DMS 273 (cell line): Measurements from ENCODE around the gene GPR183.

Source experiments
- DNase-seq: peaks from one replicate; lab custom pipeline; 2025; ENCODE audit not compliant: unreplicated experiment; lab: John Stamatoyannopoulos, UW

Gene GPR183, protein sequence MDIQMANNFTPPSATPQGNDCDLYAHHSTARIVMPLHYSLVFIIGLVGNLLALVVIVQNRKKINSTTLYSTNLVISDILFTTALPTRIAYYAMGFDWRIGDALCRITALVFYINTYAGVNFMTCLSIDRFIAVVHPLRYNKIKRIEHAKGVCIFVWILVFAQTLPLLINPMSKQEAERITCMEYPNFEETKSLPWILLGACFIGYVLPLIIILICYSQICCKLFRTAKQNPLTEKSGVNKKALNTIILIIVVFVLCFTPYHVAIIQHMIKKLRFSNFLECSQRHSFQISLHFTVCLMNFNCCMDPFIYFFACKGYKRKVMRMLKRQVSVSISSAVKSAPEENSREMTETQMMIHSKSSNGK

DNA sequence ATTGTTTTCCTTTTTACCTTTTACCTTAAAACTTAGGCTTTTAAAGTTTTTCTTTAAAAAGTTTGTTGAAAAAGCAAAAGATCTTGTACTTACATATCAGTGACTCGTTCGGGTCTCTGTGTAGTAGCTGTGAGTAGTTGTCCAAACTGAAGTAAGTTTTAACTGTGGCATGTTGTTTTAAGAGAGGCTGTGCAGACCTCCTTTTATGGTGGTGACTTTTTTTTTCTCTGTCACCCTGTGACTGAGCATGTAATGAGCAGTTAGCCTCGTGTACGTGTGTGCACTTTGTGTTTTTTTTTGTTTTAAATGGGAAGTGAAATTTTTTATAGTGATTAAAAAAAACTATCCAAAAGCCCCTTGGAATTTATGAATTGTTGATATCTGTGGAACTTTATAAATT lies at the start of gene GPR183:
Gene GPR183 (minus strand): TSS at position 153 of the 400 bp plus-strand sequence. CDS start 11,254 bp downstream, outside the sequence.
- no peak for DNase-seq

DNA sequence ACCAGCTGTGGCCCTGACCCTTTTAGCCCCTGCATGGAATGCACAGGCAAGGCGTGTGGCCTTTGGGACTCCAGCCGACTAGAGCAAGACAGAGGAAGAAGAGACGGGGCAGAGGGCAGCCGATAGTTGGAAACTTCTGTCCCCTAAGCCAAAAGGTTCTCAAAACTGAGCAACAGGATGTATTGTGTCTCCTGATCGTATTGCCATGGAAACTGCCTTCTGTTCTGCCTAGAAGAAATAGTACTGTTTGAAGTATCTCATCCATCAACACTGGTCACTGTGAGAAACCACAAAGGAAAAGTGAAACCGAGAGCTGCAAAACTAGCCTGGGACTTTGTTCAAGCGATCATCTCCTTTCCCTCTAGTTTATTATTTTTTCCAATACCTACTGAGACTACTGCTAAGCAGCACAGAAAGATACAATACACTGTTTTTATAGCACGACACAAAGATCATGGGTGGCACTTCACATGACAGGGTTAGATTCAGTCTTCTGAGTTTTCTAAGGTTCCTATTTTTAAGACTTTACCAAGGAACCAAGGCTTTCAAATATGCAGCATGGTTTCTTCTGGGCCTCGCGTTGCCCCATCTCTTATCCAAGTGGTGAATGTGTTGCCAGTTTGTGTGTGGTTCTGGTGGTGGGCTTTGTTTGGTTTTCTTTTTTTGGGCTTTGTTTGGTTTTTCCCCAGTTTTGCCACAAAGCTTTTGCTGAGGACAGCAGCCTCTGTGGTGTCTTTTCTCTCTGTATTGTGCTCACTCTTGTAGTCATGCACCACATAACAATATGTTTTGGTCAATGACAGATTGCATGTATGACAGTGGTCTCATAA lies 49.3 kb upstream of the GPR183 start:
- no peak for DNase-seq

DNA sequence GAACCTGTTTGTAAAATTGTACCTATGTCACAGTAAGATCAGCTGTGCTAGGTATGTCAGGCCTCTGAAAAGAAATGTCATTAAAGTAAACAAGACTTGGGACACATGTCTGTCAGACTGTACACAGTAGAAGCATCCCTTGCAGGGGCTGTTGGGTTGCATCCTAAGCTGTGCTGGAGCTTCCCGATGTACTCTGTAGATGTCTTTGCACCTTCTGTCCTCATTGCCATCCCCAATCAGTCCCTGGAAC lies 48.7 kb upstream of the GPR183 start:
- DNase-seq = no peak

DNA sequence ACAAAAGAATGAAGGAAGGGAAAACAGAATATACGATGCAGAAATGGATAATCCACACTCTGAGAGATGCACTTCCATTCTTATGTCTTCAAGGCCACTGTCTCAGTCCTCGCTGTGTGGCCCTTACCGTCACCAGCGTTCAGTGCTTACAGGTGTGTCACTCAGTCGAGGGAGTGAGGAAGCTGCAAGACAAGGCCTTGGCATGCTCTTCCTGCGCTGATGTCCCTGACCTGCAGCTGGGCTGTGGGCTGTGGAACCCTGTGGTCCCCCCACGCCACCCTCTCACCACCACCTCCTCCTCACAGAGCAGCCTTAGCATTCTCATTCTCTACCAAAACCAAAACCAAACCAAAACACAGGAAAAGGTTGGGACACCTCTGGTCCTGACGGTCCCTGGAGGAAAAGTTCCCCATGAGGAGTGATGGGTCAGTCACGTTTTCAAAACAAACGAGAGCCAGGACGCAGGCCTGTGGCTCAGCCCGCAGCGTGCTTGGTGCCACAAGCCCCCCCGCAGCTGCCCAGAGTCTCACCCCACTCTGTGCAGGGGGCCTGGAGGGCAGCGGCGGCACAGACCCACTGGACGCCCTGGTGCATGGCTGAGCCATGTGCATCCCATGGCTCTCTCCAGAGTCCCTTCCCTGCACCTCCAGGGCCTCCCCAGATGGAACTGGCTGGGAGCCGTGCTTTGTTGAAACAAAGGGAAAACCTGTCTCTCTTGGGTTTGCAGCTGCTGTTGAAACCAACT lies 48.2 kb upstream of the GPR183 start:
- no peak for DNase-seq

DNA sequence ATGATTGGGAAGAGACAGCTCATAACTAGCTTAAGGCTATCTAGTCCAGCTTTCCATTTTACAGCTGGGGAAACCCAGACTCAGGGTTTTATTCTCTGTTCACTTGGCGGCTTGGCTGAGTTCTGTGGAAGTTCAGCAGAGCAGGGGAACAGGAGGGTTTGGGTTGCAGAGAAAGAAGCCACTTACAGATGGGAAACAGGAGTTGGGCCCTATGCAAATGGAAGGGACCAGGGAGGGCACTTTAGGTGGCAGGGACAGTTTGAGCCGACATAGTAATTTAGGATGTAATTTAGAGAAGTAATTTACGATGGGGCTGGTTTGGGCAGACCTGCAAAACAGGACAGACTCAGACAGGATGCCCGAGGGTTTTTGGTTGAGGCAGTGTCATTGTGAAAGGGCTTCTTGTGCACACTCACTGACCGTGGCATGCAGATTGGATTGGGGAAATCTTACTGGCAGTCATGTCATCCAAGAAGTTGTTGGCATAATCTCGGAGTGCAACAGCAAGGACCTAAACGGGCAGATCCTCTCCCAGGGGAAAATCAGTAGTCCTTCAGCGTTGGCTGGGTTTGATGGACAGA lies 47.3 kb upstream of the GPR183 start:
- no peak for DNase-seq

DNA sequence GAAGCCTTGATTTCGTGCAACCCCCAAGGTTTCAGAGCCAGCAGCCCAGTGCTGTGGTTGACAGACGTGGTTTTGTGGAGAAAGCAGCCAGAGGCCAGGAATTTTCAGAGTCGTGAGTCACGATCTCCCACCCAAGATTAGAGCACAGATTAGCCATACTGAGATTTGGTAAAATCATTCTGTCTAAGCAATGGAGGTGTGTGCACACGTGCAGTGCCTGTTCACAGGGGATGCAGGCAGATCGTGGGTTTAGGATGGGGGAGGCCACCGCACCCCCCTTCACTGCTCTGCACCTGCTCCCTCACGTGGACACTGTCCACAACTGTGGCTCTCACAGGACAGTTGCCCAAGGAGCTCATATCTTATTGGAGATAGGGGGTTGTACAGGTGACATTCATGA lies 46.6 kb upstream of the GPR183 start:
- DNase-seq = no peak

DNA sequence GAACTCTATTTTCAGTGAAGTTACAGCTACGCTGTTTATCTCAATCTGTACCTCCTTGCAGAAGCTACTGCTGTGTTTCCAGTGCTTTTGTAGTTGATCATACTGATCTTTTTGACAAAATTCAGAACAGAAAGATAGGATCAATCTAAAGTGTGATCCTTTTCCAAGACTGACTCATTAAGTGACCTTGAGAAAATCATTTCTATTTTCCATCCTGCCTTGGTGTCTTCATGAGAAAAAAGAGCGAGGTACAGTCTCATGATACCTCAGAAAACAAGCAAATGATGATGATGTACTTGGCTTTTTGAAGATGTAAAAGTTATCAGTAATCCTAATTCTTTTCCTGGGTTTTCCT lies 46.0 kb upstream of the GPR183 start:
- no peak for DNase-seq

DNA sequence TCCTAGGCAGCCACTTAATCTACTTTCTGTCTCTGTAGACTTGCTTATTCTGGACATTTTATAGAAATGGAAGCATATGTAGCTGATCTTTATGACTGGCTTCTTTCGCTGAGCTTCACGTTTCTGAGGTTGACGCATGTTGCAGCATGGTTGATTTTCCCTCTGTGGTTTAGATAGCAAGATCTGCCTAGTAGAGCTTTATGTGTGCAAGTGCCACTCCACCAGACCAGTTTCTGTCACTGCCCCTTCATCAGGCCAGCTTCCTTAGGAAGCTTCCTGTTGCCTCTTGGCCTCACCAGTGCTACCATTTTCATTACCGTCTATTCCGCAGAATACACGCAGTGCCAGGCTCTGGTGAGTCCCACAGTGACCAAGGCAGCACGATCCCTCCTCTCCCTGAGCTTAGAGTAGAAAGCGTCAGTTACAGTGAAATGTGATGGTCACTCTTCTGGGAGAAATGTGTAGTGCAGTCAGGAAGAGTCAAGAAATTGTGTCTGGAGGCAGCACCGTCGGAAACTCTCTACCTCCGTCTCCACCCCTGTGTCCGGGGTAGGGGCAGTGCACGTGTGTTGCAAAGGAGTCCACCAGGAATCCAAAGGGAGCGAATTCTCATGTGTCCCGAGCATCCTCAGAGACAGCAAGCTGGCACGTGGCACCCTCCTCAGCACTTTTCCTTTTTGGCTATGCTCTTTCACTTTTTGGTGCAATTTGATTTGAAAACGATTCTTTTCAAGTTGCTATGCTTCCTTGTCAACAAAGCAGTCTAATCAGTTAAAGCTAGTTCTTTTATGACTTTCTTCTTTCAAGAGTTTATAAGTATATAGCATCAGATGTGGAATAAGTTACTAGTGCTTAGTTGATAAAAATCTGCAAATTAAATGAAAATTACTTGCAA lies 45.4 kb upstream of the GPR183 start:
- no peak for DNase-seq

DNA sequence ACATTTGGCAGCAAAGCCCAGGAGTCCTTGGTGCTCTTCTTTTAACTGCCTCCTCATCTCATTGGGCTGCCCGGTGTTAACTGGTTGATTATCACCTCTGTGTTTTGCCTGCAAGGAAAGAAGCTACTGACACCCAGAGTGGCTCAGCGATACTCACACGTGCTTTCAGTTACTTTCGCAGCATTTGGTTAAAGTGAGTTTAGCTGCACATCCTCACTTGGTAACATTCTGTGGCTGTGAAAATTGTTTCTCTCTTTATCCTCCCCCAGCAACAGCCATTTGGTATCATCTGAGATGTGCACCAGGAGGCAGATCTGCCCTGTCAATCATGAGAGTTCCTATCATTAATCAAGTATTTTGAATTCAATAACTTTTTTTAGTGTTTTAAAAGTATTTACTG lies 44.6 kb upstream of the GPR183 start:
- DNase-seq = no peak

DNA sequence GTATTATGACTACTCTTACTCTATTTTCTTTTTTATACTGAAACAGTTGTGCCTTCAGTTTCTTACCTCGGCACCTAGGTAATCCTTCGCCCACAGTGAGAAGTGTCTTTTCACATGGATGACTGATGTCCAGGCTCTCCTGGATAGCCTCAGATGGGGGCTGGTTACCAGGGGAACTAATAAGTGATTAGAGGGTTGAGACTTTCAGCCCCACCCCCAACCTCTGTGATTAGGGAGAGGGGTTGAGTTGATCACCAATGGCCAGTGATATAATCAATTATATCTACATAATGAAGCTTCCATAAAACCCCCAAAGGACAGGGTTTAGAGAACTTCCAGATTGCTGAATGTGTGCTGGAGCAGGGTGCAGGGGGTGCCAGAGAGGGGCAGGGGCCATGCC lies 43.0 kb upstream of the GPR183 start:
- no peak for DNase-seq

DNA sequence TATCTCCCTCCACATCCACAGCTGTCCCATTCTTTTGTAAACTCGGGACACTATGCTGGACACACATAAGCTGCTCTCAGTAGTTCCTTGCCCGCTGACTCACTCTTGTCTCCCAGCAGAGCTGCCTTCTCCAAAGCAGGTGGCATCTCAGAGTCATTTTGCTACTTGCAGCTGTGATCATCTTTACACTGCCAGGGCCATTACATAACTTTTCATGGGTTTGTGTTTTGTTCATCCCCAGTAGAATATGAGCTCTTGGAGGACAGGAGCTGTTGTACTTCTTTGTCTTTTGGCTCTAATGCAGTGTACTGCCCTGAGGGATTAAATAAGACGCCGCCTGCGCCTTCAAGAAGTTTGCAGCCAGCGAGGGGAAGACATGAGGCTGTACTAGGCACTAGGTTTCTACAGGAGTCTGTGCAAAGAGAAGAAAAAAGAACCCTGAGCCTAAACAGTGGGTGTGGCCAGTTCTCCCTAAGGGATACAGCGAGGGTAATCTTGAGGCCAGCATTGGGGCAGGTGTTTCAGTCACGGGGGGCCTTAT lies 40.8 kb upstream of the GPR183 start:
- no peak for DNase-seq

DNA sequence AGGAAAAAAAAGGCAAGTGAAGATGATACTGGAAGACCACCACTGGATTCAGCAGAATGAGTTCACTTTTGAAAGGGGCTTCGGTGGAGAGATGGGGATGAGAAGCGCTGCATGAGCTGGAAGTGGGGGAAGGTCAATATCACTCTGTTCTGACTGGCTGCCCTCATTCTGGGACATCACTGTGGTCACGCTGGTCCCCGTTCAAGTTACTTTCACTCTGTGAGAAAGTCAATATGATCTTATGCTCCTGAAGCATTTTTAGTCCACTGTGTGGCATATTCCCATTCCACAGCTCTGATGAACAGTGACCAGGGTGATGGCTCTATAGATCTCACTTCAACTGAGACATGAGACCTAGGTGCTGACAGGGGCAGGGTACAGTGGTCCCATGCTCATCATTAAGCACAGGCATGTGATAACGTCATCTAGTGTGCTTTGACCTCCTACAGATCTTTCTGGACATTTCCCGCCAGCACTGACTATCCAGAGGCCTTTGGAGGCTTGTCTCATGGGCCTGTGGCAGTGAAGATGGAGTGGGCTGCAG lies 40.2 kb upstream of the GPR183 start:
- DNase-seq = no peak

DNA sequence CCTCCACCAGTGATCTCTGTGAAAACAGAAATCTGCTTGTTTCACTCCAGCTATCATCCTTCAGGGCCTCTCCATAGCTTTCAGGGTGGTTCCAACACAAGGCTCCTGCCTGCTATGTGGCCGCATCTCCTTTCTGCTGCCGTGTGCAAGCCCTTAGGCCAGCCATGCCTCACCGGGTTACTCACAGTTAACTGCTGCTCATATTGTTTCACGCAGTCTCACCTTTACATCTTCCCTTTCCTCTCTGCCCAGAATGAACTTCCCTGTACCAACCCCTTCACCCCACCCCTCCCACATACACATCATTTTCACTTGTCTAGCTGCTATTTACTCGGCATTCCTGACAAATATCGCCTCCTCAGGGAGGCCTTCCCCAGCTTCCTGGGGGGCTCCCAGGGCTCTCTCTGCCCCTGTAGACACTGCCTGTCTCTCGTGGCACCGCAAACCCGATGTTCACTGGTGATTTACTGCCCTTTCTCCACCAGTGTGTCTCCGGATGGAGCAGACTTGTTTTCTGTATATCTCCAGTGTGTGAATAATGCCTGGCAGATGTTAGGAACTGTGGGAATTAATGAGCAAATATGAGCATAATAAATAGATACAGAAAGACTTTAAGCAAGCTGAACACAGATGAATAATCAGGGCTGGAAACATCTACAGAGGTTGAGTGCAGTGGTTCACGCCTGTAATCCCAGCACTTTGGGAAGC lies 39.3 kb upstream of the GPR183 start:
- no peak for DNase-seq

DNA sequence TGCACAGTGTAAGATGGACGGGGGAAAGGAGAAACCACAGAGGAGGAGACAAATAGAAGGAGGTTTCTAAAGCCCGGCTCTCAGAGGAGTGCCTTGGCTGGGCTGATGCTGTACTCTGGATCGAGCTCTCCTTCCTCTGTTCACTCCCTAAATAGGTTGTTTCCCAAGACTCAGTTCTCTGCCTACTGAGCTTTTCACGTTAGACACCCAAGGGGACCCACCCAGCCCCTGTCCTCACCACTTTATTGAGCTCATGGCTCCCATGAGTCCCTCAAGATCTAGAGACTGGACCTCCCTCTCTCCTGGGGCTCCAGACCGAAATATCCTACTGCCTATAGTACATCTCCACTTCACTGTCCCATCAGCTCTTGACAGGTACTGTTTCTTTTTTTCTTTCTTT lies 38.1 kb upstream of the GPR183 start:
- no peak for DNase-seq

DNA sequence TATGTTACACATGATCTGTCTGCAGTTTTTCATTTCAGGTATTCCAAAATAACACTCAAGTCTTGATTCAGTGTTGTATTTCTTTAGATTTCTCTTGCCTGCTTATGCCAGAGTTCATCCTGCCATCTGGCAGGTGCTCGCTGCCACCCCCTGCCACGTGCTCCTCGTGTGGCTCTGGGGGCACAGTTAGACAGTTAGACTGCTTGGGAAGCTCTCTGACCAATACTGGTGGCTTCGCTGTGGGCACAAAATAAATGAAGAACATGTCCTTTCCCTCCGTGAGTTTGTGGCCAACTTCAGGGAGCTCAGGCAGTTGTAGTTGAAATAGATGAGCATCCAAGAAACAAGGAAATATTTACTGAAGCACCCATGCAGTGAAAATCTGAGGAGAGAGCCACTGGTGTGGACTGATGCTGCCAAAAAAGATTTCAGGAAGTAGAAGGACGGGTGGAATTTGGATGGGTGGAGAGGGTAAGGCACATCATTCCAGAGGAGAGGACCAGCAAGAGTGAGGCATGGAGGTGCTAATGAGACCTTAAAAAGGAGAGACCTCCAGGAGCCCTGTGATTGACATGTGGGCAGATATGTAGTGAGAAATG lies 37.5 kb upstream of the GPR183 start:
- peak; percentile 5 for DNase-seq

DNA sequence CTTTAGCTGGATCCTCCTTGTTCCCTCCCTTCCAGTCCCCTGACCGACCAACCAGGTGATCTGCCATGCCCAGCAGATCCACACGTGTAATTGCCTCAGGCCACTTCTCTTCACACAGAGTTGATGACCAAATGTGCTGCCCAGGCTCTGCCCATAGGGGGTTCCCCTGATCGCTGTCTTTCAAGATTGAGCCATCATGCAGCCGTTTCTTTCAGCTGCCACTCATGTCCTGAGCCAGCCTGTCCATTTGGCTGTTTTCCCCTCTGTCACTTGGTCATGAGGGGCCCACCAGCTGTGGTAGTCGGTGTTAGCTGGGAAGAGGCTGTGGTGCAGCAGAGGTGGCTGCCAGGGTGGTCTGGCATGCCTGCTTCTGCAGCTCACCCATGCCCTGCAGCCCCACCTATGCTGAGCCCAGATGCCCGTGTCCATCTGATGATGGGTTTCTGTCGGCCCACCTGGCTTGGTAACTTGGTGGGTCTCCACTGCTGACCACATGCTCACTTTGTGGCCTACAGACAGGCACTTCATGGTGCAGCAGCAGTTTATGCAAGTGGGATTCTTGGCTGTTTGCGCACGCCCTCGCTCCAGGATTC lies 35.6 kb upstream of the GPR183 start:
- no peak for DNase-seq

DNA sequence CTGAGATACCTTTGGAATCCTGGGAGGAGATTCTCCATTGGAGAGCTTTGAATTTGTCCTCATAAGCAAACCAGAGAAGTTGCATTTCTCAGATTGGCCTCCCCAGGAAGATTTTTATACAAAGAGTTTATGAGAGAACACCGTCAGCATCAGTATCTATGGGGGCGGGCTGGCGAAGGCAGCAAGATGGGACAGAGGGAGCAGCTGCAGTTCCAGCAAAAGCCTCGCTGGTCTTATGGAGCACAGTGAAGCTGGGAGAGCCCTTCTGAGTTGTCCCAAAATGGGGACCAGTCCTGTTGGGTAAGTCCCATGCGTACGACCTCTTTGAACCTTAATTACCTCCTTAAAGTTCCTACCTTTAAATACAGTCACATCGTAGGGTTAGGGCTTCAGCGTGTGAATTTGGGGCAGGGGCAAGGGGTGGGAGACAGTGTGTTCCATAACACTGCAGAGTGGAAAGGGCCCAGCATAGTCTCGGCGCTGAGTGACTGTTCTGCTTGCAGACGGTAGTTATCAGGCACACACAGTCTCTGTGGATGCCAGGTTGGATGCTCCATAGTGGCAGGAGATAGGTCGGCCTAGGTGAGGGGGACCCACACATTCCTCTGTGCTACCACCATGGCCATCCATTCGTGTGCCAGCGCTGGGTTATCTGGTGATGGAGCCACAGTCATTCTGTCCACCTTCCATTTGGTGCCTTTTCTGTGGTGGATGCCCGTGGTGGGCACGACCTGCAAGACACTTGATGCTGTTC lies 34.9 kb upstream of the GPR183 start:
- no peak for DNase-seq

DNA sequence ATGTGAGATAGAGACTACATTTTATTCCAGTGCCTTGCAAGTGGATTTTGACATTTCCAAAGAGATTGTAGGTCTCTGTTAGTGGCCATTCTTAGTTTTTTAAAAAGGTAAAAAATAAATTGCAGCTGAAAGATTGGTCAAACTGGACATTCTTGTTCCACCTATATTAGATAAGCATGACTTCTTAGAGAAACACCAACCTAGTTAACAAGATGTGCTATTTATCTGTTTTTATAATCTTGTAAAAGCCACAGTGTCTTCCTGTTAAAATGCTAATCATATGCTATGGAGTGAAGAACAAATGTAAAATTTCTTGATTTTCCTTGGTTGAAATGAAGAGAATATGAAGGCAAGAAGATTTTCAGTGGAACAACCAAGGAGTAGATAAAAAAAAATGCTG lies 33.4 kb upstream of the GPR183 start:
- DNase-seq = no peak
